HCEC 1CT (cell line): Measurements from ENCODE around the gene FADS1.

Source experiments
- DNase-seq: peaks from one replicate; pipeline ENCODE4 v3.0.0-alpha.2; 2017

The FADS1 gene

DNA sequence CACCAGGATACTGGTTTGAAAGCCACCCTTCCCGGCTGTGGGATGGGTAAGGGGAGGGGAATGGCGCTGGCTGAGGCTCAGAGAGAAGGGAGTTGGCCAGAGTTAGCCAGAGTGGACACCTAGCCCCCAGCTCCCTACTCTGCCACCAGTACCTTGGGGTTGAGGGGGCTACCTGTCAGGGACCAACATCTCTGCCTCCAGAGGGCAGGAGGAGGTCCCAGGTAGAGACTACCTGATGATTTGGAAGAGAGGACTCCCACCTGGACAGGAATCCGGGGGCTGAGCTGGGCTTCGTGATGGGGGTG, 60.7 kb downstream of the FADS1 start:
- no peak for DNase-seq

DNA sequence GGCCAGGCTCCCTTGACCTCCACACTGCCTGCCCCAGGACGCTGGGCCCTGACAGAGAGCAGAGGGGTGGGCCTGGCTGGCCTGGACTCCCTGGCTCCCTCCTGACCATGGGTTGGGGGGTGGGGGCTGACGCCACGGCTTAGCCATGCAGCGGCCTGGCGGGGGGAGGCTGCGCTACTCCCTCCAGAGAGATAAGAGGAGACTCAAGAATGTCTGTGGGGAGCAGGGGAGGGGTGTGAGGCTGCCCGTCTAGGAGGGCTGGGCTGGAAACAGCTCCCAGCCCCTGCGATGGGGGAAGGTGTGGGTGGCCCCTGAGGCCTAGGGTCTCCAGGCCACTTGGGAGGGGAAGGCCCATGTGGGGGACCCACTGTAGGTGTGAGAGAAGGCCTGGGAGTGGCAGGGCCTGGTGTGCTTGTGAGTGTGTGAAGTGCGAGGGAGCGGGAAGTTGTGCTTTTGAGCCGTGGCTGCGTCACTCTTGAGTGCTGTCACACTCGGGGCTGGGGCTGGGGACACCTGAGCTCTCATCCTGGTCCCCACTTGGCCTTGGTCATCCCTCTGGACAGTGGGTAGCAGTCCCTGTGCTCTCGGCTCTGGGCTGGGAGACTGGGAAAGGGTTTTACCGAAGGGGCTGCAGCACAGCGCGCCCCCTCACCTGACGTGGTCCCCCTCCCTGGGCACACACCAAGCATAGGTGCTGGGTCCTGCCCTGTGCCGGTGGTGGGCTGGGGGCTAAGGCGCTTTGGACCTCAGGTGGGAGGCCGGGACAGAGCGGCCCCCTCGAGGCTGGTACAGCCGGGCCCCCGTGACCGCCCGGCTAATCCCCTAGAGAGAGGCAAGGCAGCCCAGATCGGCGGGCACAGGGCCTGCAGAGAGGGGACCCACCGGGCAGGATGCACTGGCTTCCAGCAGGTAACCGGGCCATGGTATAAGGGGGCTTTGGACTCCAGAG, 62.0 kb downstream of the FADS1 start:
- DNase-seq, result no peak

- no peak for DNase-seq
These were observed 63.1 kb downstream of the FADS1 start for GRCh38 chr11:61753672-61754071.

DNA sequence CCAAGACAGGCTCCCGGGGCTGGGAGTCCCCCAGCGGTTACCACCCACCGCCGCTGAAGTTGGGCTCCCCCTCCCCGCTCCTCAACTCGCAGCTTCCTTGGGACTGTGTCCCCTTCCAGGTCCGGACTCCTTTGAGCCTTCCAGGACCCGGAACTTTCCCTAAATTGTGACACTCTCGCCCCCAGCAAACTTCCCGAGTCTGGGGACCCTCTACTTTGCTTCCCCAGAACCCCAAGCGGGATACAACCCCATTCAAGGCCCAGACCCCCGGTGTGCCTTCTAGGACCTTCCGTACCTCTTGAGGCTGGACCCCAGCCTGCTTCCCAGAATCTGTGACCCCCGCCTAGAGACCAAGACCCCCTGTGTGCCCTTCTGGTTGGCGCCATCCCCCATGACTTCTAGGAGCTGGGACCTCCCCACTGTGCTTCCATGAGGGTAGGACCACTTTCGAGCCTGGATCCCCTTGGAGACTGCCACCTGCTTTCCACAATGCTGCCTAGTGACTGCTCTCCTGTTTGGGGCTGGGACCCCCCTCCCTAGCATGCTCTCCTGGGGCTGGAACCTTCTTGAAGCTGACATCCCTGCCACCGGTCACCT, 63.8 kb downstream of the FADS1 start:
- no peak for DNase-seq

DNA sequence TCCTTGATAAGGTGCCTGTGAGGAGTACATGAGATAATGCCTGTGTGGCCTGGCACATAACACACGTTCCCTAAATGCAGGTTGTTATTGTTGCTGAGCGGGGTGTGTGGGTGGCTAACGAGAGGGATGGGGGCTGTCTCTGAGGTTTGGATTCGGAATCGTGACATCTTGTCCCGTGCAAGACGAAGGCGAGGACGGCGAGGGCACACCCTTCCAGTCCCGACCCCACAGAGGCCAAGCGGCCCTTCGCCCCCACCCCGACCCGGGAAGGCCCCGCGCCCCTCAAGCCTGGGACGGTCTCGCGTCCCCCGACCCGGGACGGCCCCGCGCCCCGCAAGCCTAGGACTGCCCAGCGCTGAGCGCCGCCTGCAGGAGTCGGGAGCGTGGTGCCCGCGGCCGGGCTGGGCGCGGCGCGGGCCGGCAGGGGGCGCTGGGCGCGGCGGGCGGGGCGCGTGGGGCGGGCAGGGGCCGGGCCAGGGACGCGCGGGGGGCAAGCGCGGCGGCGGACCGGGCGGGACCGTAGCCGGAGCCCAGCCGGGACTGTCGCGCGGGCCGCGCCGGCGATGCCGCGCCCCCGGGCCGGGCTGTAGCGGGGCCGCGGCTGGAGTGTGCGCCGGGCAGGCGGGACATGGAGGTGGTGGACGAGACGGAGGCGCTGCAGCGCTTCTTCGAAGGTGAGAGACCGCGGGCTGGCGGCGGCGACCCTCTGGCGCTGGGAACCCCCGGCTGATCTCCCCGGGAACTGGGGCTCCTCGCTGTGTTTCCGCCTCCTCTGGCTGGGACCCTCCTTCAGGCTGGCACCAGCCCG, 64.5 kb downstream of the FADS1 start, which contains the start of gene MYRF:
Gene MYRF (plus strand): TSS at position 520 of the 808 bp plus-strand sequence. CDS start 109 bp downstream, at position 629.
- DNase-seq, result no peak

DNA sequence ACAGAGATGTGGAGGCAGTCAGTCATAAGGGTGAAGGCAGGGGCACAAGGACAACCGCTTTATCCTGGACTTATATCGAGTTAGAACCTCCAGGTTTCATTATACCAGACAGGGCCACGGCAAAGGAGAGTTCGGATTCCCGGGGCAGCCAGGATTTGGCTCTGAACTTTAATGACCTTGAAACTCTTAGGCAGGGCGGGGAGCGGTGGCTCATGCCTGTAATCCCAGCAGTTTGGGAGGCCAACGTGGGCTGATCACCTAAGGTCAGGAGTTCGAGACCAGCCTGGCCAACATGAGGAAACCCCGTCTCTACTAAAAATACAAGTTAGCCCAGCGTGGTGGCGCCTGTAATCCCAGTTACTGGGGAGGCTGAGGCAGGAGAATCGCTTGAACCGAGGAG, 65.4 kb downstream of the FADS1 start:
- no peak for DNase-seq

- no peak for DNase-seq
These were observed 66.1 kb downstream of the FADS1 start for GRCh38 chr11:61750631-61751273.
